Activated naive CD4-positive, alpha-beta T cell treated with anti-CD3 and anti-CD28 coated beads for 36 hours (primary cell): Measurements from ENCODE around the gene HSPA4. TPM values are rescaled to one million over a fixed set of nuclear protein-coding genes. Genes with fewer than 3 reads are reported as not detected.
A peak's percentile ranks its signal among the peaks of the same experiment; 100 is the strongest.
"Not testable (repeated sequence)": the region's sequence is repeated elsewhere in the genome, so short reads cannot be mapped to it uniquely, and the experiment has no call there.

Source experiments
- CTCF ChIA-PET: fragments of 350-600 bp; sonication (Branson Sonifier 250); formaldehyde crosslinking; loops from one replicate; lab custom pipeline; 2021; ENCODE audit warnings: antibody characterized with exemption; lab: Charles Lee
- DNase-seq: peaks from one replicate; pipeline ENCODE4 v3.0.0-alpha.2; 2020
- H3K27ac Mint-ChIP-seq: one replicate; pipeline ENCODE4 v1.8.0; 2021; ENCODE audit warnings: mild to moderate bottlenecking, mixed read lengths
- H3K27me3 Mint-ChIP-seq: one replicate; pipeline ENCODE4 v1.8.0; 2021; ENCODE audit warnings: low read depth, mixed read lengths
- H3K36me3 Mint-ChIP-seq: one replicate; pipeline ENCODE4 v1.8.0; 2021; ENCODE audit warnings: low read depth, mixed read lengths
- H3K4me1 Mint-ChIP-seq: one replicate; pipeline ENCODE4 v1.8.0; 2021; ENCODE audit warnings: low read depth, mixed read lengths
- H3K4me3 Mint-ChIP-seq: one replicate; pipeline ENCODE4 v1.8.0; 2021; ENCODE audit warnings: mild to moderate bottlenecking, moderate library complexity, mixed read lengths
- H3K9me3 Mint-ChIP-seq: one replicate; pipeline ENCODE4 v1.8.0; 2021; ENCODE audit warnings: mixed read lengths
- intact Hi-C: fragments of 100-400 bp; cut with micrococcal nuclease; formaldehyde crosslinking; loops from one replicate; pipeline ENCODE4 v1.15.1; 2023
- total RNA-seq, 2 experiments: library from RNA; stranded (reverse); gene quantifications; one replicate each; pipeline ENCODE4 v1.2.3, GENCODE V29; 2021

Gene HSPA4
- total RNA-seq, 2 experiments from 2014 or later = 180 to 190 TPM

GRCh38 chr5:133136890-133137289 lies 85.1 kb downstream of the HSPA4 start:
- intact Hi-C loops, DNase-seq, H3K9me3 Mint-ChIP-seq, H3K4me1 Mint-ChIP-seq, H3K27ac Mint-ChIP-seq, H3K27me3 Mint-ChIP-seq, H3K4me3 Mint-ChIP-seq, H3K36me3 Mint-ChIP-seq: not testable (repeated sequence)
- CTCF ChIA-PET = interaction anchor here (0.6 kb wide), 1 partner anchor 25 kb away, joined by 4 read pairs; no protein-coding TSS in a partner anchor

DNA sequence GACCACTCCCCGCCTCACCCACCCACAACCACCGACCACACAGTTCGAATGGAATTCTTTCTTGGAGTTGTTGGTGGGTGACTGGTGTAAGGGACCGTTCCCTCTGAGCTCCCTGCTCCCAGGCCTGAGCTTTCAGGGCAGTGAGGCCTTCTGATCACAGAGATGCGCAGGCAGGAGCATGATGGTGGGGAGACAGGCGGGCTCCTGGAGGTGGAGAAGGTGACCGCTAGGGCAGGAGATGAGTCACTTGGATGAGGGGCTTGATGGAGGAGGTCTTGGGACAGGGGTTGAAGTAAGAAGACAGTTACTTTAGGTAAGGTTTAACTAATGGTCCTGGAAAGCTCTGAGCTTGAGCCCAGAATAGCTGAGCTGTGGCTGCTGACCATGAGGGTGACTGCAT lies 88.5 kb downstream of the HSPA4 start:
- H3K9me3 Mint-ChIP-seq = peaks cover 17% of the 10 kb centered on the region
- no peak for DNase-seq
- H3K27ac Mint-ChIP-seq = no peak overlapping the region
- intact Hi-C loops = no loop called here
- no peaks in the 10 kb centered on the region for H3K4me1 Mint-ChIP-seq
- H3K4me3 Mint-ChIP-seq = no peak overlapping the region
- CTCF ChIA-PET = no interaction called here
- no peaks in the 10 kb centered on the region for H3K36me3 Mint-ChIP-seq
- H3K27me3 Mint-ChIP-seq = no peaks in the 10 kb centered on the region

GRCh38 chr5:133141746-133142145 lies 89.9 kb downstream of the HSPA4 start:
- H3K4me1 Mint-ChIP-seq = no peaks in the 10 kb centered on the region
- CTCF ChIA-PET = interaction anchor here (0.6 kb wide), 1 partner anchor 202 kb away, joined by 3 read pairs; no protein-coding TSS in a partner anchor
- no peak for DNase-seq
- H3K27ac Mint-ChIP-seq = no peak overlapping the region
- H3K4me3 Mint-ChIP-seq = no peak overlapping the region
- no peaks in the 10 kb centered on the region for H3K36me3 Mint-ChIP-seq
- intact Hi-C loops = no loop called here
- H3K9me3 Mint-ChIP-seq = peaks cover 14% of the 10 kb centered on the region
- H3K27me3 Mint-ChIP-seq = no peaks in the 10 kb centered on the region

- Mint-ChIP-seq H3K9me3 (peaks cover 12% of the 10 kb centered on the region), H3K4me1 (peaks cover 6% of the 10 kb centered on the region)
Measured at GRCh38 chr5:133142782-133143181, 91.0 kb downstream of the HSPA4 start.

GRCh38 chr5:133144245-133144981 lies 92.6 kb downstream of the HSPA4 start:
- no peak overlapping the region for H3K4me3 Mint-ChIP-seq
- H3K27me3 Mint-ChIP-seq = no peaks in the 10 kb centered on the region
- H3K9me3 Mint-ChIP-seq = peaks cover 12% of the 10 kb centered on the region
- intact Hi-C loops = no loop called here
- H3K27ac Mint-ChIP-seq = no peak overlapping the region
- peaks cover 16% of the 10 kb centered on the region for H3K4me1 Mint-ChIP-seq
- no peak for DNase-seq
- H3K36me3 Mint-ChIP-seq = no peaks in the 10 kb centered on the region
- CTCF ChIA-PET = no interaction called here

More at GRCh38 chr5:133142782-133143181, 91.0 kb downstream of the HSPA4 start:
- H3K4me3 Mint-ChIP-seq = no peak overlapping the region
- CTCF ChIA-PET = no interaction called here
- intact Hi-C loops = no loop called here
- H3K36me3 Mint-ChIP-seq = no peaks in the 10 kb centered on the region
- no peak for DNase-seq
- H3K27me3 Mint-ChIP-seq = no peaks in the 10 kb centered on the region
- no peak overlapping the region for H3K27ac Mint-ChIP-seq

DNA sequence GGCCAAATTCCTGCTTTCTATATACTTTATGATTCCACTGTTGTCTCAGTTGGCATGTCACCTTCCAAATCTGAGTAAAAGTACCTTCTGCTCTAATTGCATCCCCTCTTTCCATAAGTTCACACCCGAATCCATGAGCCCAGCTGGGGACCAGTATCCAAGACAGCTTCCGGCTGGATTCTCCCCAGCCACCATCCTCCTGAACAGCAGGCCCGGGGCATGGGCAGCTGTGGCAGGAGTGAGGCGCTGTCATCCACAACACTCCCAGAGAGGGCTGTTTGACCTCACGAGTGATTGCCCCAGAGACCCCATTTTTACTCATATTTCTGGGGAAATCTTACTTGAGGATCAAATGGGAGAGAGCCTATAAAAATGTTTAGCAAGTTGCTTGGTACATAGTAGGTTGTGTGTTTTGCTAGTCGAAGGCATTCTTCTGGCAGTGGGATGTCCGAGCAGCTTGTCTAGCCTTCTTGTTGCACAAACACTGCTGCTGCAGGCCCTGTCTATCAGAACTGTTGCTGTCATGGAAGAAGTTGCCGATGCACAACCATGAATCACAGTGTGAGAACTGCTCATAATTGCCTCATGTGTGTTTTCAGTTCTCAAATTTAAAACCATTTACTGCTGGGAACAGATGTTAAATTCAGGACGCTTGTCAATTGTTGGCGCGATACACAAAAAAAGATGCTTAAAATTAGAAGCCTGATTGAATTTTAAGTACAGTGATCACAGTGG lies 93.8 kb downstream of the HSPA4 start:
- intact Hi-C loops = no loop called here
- Mint-ChIP-seq H3K27me3 (no peaks in the 10 kb centered on the region), H3K4me3 (no peak overlapping the region), H3K4me1 (peaks cover 16% of the 10 kb centered on the region), H3K36me3 (no peaks in the 10 kb centered on the region), H3K27ac (no peak overlapping the region), H3K9me3 (peaks cover 12% of the 10 kb centered on the region)
- no peak for DNase-seq
- CTCF ChIA-PET = interaction anchor here (1.1 kb wide), 1 partner anchor 160 kb away, joined by 3 read pairs; no protein-coding TSS in a partner anchor

- intact Hi-C loops = no loop called here
- Mint-ChIP-seq H3K4me1 (peaks cover 16% of the 10 kb centered on the region), H3K4me3 (no peak overlapping the region), H3K9me3 (peaks cover 12% of the 10 kb centered on the region), H3K27me3 (no peaks in the 10 kb centered on the region), H3K36me3 (no peaks in the 10 kb centered on the region), H3K27ac (no peak overlapping the region)
- DNase-seq = peak; percentile 19
- CTCF ChIA-PET = interaction anchor here (0.6 to 0.7 kb wide), 2 partner anchors 328 to 813 kb away, joined by 3 to 5 read pairs; no protein-coding TSS in a partner anchor
Measured at GRCh38 chr5:133147411-133147810, 95.6 kb downstream of the HSPA4 start.

DNA sequence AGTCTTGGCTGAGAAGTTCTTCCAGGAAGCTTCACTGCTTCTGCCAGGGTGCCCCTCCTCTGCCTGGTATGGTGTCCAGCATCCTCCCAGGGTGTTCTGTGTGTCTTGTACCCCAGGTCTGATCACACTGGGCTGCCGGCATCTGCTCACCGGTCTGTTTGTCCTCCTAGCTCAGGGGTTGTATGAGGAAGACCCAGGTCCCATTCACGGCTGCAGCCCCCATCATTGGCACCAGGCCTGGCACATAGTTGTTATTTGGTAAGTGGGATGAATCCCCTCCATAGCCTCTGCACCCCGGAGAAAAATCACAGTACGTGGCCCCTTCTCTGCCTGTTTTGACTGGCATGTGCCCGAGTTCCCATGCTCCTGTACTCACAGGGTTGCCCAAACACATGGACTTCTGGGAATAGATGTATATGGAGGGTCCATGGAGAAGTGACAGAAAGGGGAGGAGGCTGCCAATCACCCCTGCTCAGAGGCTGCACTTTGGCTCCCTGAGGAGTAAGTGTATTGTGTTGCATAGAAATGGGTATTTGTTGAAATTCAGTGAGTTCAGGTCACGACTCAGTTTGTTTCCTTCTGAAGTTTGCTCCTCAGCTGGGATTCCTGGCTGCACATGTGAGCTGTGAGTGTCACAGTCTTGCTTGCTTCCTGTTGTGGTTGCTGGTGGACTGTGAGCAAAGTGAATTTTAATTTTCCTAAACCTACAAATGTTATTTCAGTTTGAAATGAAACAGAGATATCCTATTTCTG lies 96.2 kb downstream of the HSPA4 start:
- Mint-ChIP-seq H3K4me3 (no peak overlapping the region), H3K36me3 (no peaks in the 10 kb centered on the region), H3K27ac (no peak overlapping the region), H3K27me3 (no peaks in the 10 kb centered on the region), H3K4me1 (peaks cover 16% of the 10 kb centered on the region), H3K9me3 (peaks cover 12% of the 10 kb centered on the region)
- DNase-seq = peak; percentile 24
- intact Hi-C loops = no loop called here
- CTCF ChIA-PET = interaction anchor here (0.7 kb wide), 1 partner anchor 328 kb away, joined by 3 read pairs; no protein-coding TSS in a partner anchor

GRCh38 chr5:133149345-133149744 lies 97.5 kb downstream of the HSPA4 start:
- CTCF ChIA-PET = no interaction called here
- Mint-ChIP-seq H3K9me3 (peaks cover 5% of the 10 kb centered on the region), H3K4me1 (peaks cover 16% of the 10 kb centered on the region), H3K27me3 (no peaks in the 10 kb centered on the region), H3K27ac (no peak overlapping the region), H3K36me3 (no peaks in the 10 kb centered on the region), H3K4me3 (no peak overlapping the region)
- intact Hi-C loops = no loop called here
- no peak for DNase-seq

- no peak overlapping the region for H3K4me3 Mint-ChIP-seq
- no peak for DNase-seq
- no peaks in the 10 kb centered on the region for H3K9me3 Mint-ChIP-seq
- no peaks in the 10 kb centered on the region for H3K27me3 Mint-ChIP-seq
- no peak overlapping the region for H3K27ac Mint-ChIP-seq
- intact Hi-C loops = no loop called here
- peaks cover 16% of the 10 kb centered on the region for H3K4me1 Mint-ChIP-seq
- CTCF ChIA-PET = no interaction called here
- no peaks in the 10 kb centered on the region for H3K36me3 Mint-ChIP-seq
Measured at GRCh38 chr5:133150909-133151544, 99.2 kb downstream of the HSPA4 start.

GRCh38 chr5:133154274-133155075 lies 102.7 kb downstream of the HSPA4 start:
- intact Hi-C loops = no loop called here

More at GRCh38 chr5:133154274-133155075, 102.7 kb downstream of the HSPA4 start:
- Mint-ChIP-seq H3K4me3 (no peak overlapping the region), H3K27me3 (no peaks in the 10 kb centered on the region), H3K4me1 (no peaks in the 10 kb centered on the region), H3K27ac (no peak overlapping the region), H3K9me3 (no peaks in the 10 kb centered on the region), H3K36me3 (no peaks in the 10 kb centered on the region)
- DNase-seq = no peak
- CTCF ChIA-PET = no interaction called here
